ENCODE results near the gene FRYL. TPM values are rescaled to one million over a fixed set of nuclear protein-coding genes. Genes with fewer than 3 reads are reported as not detected.

The FRYL gene
- total and polyA plus RNA-seq, 2 of the 8 experiments (the other 6 are each of a cell fraction or from before 2014, with no cell fraction given) = 8.0 to 36.5 TPM

DNA sequence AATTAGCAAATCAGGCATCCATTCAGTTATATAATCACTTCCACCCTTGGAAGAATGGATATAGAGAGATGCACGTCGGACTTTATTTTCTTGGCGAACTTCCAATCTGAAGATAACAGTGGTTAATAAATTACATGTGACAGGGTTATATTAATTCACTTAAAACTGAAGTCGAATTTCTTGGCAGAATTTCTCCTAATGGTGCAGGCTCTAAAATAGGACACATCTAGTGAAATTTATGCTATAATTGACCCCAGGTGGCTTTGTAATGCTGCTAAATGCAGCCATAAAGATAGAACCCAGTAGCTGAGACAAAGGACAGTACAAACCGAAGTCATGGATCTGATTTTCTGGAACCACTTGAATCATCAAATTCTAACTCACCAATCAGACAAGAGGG, 317.7 kb downstream of the FRYL start:
- Histone ChIP-seq H3K4me1 (replicated peaks in 1 of 4; ENCODE audit: control insufficient read depth in 3 of 4, insufficient read depth in 4 of 4, low read length in 3 of 4) (no peaks in the 10 kb centered on the region), H3K4me2 (ENCODE audit: insufficient read depth in 1 of 2, low read depth in 2 of 2, low read length in 2 of 2) (no peak overlapping the region), H2AFZ (ENCODE audit: low read length) (no peak overlapping the region), H3K23ac (ENCODE audit: insufficient read length) (no peak overlapping the region), H3K27ac (ENCODE audit: low read depth, low read length) (no peak overlapping the region), H4K8ac (ENCODE audit: extremely low read depth, insufficient read depth, low read length) (no peak overlapping the region), H2AK5ac (ENCODE audit: low read depth, low read length) (no peak overlapping the region), H3K4ac (replicated peaks; ENCODE audit: insufficient read length, low read depth, low read length) (no peak overlapping the region), H4K20me1 (replicated peaks in 1 of 2; ENCODE audit: control insufficient read depth in 1 of 2, insufficient read depth in 2 of 2, low read length in 2 of 2) (no peaks in the 10 kb centered on the region), H4K91ac (replicated peaks; ENCODE audit: insufficient read length, low read length) (no peak overlapping the region), H3K56ac (replicated peaks; ENCODE audit: insufficient read length, low read depth, low read length) (no peak overlapping the region), H3K18ac (ENCODE audit: extremely low read depth, low read length) (no peak overlapping the region), H3K9ac (replicated peaks in 1 of 4; ENCODE audit: extremely low read depth in 1 of 4, low read depth in 3 of 4, low read length in 3 of 4) (no peak overlapping the region), H3K4me3 (ENCODE audit: extremely low read depth in 1 of 4, insufficient read depth in 2 of 4, low read depth in 3 of 4, low read length in 4 of 4) (no peak overlapping the region), H3K79me2 (ENCODE audit: control insufficient read depth in 1 of 2, insufficient read depth in 2 of 2, low read length in 2 of 2) (no peaks in the 10 kb centered on the region), H2BK15ac (ENCODE audit: low read length) (no peak overlapping the region), H2BK20ac (ENCODE audit: low read length) (no peak overlapping the region), H3K27me3 (replicated peaks in 1 of 4; ENCODE audit: control insufficient read depth in 3 of 4, extremely low read depth in 1 of 4, insufficient read depth in 3 of 4, low read length in 3 of 4) (no peaks in the 10 kb centered on the region), H3K14ac (ENCODE audit: insufficient read length) (no peak overlapping the region), H3K36me3 (ENCODE audit: control insufficient read depth in 2 of 4, insufficient read depth in 4 of 4, low read length in 3 of 4) (no peaks in the 10 kb centered on the region), H4K5ac (ENCODE audit: insufficient read length, low read depth, low read length) (no peak overlapping the region), H3K9me3 (ENCODE audit: insufficient read depth in 2 of 2, low read depth in 1 of 2, low read length in 1 of 2) (no peaks in the 10 kb centered on the region), H2BK5ac (ENCODE audit: low read depth, low read length) (no peak overlapping the region), H3K79me1 (ENCODE audit: low read depth, low read length) (no peaks in the 10 kb centered on the region), H3K23me2 (ENCODE audit: low read depth, low read length) (no peaks in the 10 kb centered on the region), H2BK12ac (ENCODE audit: low read depth, low read length) (no peak overlapping the region), H2BK120ac (replicated peaks; ENCODE audit: low read depth, low read length) (no peak overlapping the region)
- 93% methylated on average over 5 of the region's 5 CpGs; no CpG with 5 or more reads in 1 of the 2 experiments for WGBS, 2 experiments (ENCODE audit: extremely low coverage in 1 of 2, insufficient coverage in 1 of 2, insufficient read length in 1 of 2, insufficient replicate concordance in 2 of 2, low coverage in 1 of 2, low lambda C conversion rate in 2 of 2, missing lambda C conversion rate in 1 of 2)
- DNase-seq (ENCODE audit: low read depth in 1 of 2, low spot score in 2 of 2) (no peak), FAIRE-seq (no peak)
- TF ChIP-seq RAD21 (IDR thresholded peaks at IDR 0.05 in 1 of 2, conservative IDR thresholded peaks at IDR 0.05 in 1 of 2; ENCODE audit: low read depth in 2 of 2, low read length in 2 of 2) = no peak
- TF ChIP-seq CBX5 (IDR thresholded peaks at IDR 0.05; ENCODE audit: low read depth, low read length) = no peak
- TF ChIP-seq, protein P1, sequence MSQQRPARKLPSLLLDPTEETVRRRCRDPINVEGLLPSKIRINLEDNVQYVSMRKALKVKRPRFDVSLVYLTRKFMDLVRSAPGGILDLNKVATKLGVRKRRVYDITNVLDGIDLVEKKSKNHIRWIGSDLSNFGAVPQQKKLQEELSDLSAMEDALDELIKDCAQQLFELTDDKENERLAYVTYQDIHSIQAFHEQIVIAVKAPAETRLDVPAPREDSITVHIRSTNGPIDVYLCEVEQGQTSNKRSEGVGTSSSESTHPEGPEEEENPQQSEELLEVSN (IDR thresholded peaks at IDR 0.05) = no peak
- TF ChIP-seq POLR2AphosphoS5 (IDR thresholded peaks at IDR 0.05; ENCODE audit: low read depth, low read length) = no peak
- no peak for TF ChIP-seq JUN (IDR thresholded peaks at IDR 0.05; ENCODE audit: low read depth, low read length)
- TF ChIP-seq EZH2 (IDR thresholded peaks at IDR 0.05; ENCODE audit: low read depth, low read length, severe bottlenecking) = no peak
- TF ChIP-seq BCL11A (IDR thresholded peaks at IDR 0.05; ENCODE audit: low read depth in 2 of 2, low read length in 2 of 2) = no peak
- TF ChIP-seq TCF12 (IDR thresholded peaks at IDR 0.05; ENCODE audit: low read depth, low read length) = no peak
- ChIA-PET POLR2A (ENCODE audit: partially characterized antibody) (no interaction called here), CTCF (ENCODE audit: partially characterized antibody) (interaction anchor here (1.0 to 1.7 kb wide), 4 partner anchors 9 to 335 kb away, joined by 3 to 4 read pairs (median 4); no protein-coding TSS in a partner anchor)

All from H1 (cell line).